Vagina (tissue), 2 donors: ENCODE data around the gene TAF1B. TPM values are rescaled to one million over a fixed set of nuclear protein-coding genes. Genes with fewer than 3 reads are reported as not detected.

ENCODE experiments used
- DNase-seq, 2 donors: peaks; one replicate each; pipeline ENCODE4 v3.0.0-alpha.2; 2017; ENCODE audit errors: extremely low spot score in 2 of 2
- H3K27ac ChIP-seq: fragments of 200-600 bp; sonication (generic); one replicate; pipeline ENCODE4 v1.5.1; 2019
- H3K27me3 ChIP-seq: fragments of 200-600 bp; sonication (generic); one replicate; pipeline ENCODE4 v1.5.1; 2019
- H3K36me3 ChIP-seq, 2 donors: fragments of 200-600 bp; sonication (generic); one replicate each; pipeline ENCODE4 v1.5.1; 2017 to 2019
- H3K4me1 ChIP-seq: fragments of 200-600 bp; sonication (generic); one replicate; pipeline ENCODE4 v1.5.1; 2019
- H3K4me3 ChIP-seq, 2 donors: fragments of 200-600 bp; sonication (generic); 1 replicate in 1 of 2; 2 replicates in 1 of 2; pipeline ENCODE4 v1.5.1; 2016 to 2019
- H3K9me3 ChIP-seq: fragments of 200-600 bp; sonication (generic); one replicate; pipeline ENCODE4 v1.5.1; 2019
- POLR2A ChIP-seq, 2 donors: fragments of 450-650 bp; IDR thresholded peaks; one replicate each; pipeline ENCODE4 v1.6.1; 2017; ENCODE audit warnings: antibody characterized with exemption in 2 of 2, mild to moderate bottlenecking in 2 of 2, moderate library complexity in 2 of 2
- POLR2AphosphoS5 ChIP-seq, 2 donors: sonication (generic); formaldehyde crosslinking; IDR thresholded peaks; one replicate each; pipeline ENCODE4 v1.9.0; 2017; ENCODE audit warnings: antibody characterized with exemption in 2 of 2, mild to moderate bottlenecking in 2 of 2, low read depth in 1 of 2; ENCODE audit not compliant: insufficient read depth in 1 of 2
- intact Hi-C: fragments of 100-400 bp; cut with DNase I; formaldehyde crosslinking; loops from one replicate; pipeline ENCODE4 v1.15.1; 2023
- total RNA-seq: library from RNA; depleted of rRNA; stranded (reverse); fragments of >200 nt; gene quantifications from one replicate; pipeline ENCODE4 v1.2.3, GENCODE V29; 2016
- TF ChIP-seq, protein P1 (sequence below), 3 experiments: fragments of 450-650 bp in 2 of 3; fragments of 200-600 bp in 1 of 3; sonication (generic) in 1 of 3; IDR thresholded peaks; one replicate each; pipeline ENCODE4 v1.5.1; 2017 to 2019; ENCODE audit warnings: antibody characterized with exemption in 3 of 3, mild to moderate bottlenecking in 2 of 3, moderate library complexity in 2 of 3

Gene TAF1B
- total RNA-seq, 1 donor from 2014 or later: 20.1 TPM

DNA sequence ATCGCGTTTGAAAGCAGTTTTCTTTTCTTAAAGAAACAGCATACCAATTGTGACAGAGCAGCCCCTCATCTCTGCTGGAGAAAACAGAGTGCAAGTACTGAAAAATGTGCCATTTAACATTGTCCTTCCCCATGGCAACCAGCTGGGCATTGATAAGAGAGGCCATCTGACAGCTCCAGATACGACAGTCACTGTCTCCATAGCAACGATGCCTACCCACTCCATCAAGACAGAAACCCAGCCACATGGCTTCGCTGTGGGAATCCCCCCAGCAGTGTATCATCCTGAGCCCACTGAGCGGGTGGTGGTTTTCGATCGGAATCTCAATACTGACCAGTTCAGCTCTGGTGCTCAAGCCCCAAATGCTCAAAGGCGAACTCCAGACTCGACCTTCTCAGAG lies 117.7 kb downstream of the TAF1B start:
- Histone ChIP-seq H3K4me1 (no peaks in the 10 kb centered on the region), H3K9me3 (no peaks in the 10 kb centered on the region), H3K27me3 (no peaks in the 10 kb centered on the region), H3K4me3 (no peak overlapping the region), H3K36me3 (no peaks in the 10 kb centered on the region), H3K27ac (no peak overlapping the region)
- DNase-seq: no peak
- intact Hi-C loops: no loop called here
- TF ChIP-seq, protein P1, sequence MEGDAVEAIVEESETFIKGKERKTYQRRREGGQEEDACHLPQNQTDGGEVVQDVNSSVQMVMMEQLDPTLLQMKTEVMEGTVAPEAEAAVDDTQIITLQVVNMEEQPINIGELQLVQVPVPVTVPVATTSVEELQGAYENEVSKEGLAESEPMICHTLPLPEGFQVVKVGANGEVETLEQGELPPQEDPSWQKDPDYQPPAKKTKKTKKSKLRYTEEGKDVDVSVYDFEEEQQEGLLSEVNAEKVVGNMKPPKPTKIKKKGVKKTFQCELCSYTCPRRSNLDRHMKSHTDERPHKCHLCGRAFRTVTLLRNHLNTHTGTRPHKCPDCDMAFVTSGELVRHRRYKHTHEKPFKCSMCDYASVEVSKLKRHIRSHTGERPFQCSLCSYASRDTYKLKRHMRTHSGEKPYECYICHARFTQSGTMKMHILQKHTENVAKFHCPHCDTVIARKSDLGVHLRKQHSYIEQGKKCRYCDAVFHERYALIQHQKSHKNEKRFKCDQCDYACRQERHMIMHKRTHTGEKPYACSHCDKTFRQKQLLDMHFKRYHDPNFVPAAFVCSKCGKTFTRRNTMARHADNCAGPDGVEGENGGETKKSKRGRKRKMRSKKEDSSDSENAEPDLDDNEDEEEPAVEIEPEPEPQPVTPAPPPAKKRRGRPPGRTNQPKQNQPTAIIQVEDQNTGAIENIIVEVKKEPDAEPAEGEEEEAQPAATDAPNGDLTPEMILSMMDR (IDR thresholded peaks at IDR 0.05): no peak
- TF ChIP-seq POLR2A (IDR thresholded peaks at IDR 0.05) (no peak), POLR2AphosphoS5 (IDR thresholded peaks at IDR 0.05; ENCODE audit: insufficient read depth in 1 of 2, low read depth in 1 of 2) (no peak)

DNA sequence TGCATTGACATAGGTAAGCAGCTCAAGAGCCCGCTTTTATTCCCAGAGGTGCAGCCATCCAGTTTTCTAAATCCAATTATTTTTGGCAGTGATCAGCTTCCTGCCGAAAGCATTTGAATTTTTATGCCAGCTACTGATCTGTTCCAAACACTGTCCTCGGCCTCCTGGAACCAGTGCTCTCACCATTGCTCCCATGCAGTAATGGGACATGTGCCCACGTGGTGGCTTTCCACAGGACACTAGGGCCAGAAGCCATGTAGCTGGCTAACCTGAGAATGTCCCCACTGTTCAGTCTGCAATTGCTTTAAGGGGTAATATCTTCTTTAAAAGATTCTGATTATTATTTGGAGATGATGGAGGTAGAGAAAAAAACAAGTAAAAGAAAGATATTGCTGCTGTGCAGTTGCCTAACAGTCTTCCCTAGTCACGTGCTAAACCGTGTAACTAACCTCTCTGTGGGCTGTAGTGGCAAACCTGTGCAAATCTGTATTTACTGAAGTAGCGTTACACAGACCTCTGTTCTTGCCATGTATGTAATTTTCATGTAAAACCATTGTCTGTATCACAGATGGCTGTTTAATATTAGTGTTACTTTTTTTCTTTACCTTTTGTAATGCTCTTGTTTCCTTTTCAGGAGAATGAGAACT lies 121.2 kb downstream of the TAF1B start:
- Histone ChIP-seq H3K27ac (no peak overlapping the region), H3K4me3 (no peak overlapping the region), H3K36me3 (no peaks in the 10 kb centered on the region), H3K4me1 (no peaks in the 10 kb centered on the region), H3K9me3 (no peaks in the 10 kb centered on the region), H3K27me3 (no peaks in the 10 kb centered on the region)
- no peak for TF ChIP-seq POLR2AphosphoS5 (IDR thresholded peaks at IDR 0.05; ENCODE audit: insufficient read depth in 1 of 2, low read depth in 1 of 2)
- no peak for TF ChIP-seq POLR2A (IDR thresholded peaks at IDR 0.05)
- TF ChIP-seq, protein P1 (IDR thresholded peaks at IDR 0.05): no peak
- peak in 1 of 2 donors; percentile 47 for DNase-seq
- intact Hi-C loops: no loop called here

DNA sequence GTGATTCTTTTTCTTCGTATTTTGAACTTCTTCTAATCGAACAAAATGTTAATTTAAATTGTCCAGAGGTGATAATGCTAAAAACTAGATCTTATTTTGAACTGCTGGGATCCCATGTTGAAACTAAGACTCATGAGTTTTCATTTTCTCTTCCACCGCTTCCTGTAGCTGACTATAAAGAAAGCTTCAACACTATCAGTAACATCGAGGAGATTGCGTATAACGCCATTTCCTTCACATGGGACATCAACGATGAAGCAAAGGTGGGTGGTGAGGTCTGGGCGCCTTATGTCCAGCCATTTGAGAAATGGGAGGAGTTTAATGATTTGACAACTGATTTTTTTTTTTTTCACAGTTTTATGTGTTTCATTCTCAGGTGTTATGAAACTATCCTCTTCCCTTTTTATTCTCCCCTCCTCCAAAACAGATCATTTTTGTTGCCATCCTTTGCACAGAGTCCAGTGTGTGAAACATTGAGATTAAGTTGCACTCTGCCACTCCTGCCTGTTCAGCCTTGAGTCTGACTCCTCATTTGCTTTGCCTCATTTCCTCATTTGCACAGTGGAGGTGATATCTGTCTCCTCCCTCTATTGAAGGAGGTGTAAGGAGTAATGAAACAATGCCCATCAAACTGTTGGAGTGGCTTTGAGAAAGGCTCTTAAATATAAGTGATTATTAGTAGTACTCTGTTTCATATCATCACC lies 122.0 kb downstream of the TAF1B start:
- Histone ChIP-seq H3K27ac (no peak overlapping the region), H3K36me3 (no peaks in the 10 kb centered on the region)
- TF ChIP-seq, protein P1 (IDR thresholded peaks at IDR 0.05): no peak
- no peak for TF ChIP-seq POLR2A (IDR thresholded peaks at IDR 0.05)
- no peak for TF ChIP-seq POLR2AphosphoS5 (IDR thresholded peaks at IDR 0.05; ENCODE audit: insufficient read depth in 1 of 2, low read depth in 1 of 2)

DNA sequence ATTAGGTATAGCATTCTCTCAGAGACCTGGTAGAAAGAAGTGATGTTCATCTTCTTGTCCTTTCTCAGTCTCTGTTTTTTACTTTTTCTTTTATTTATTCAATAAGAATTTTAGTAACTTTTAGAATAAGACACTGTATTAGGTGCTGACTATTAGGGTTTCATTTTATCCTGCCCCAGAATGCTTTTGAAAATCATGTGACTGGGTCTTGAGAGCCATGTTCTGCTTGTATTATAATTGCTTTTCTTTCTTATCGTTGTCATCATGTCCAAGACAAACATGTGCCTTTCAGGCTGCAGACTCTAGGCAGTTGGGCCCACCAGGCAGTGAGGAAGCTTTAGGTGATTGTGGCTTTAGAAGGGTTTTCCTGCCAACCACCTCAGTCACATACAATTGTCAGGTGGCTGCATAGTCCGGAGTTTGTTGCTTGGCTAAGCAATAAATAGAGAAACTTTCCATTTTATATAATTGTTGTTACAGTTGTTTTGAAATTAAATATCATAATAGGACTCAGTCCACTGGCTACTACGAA lies 123.3 kb downstream of the TAF1B start:
- Histone ChIP-seq H3K4me3 (no peak overlapping the region), H3K9me3 (no peaks in the 10 kb centered on the region), H3K27ac (no peak overlapping the region), H3K4me1 (peaks cover 11% of the 10 kb centered on the region), H3K27me3 (no peaks in the 10 kb centered on the region), H3K36me3 (no peaks in the 10 kb centered on the region)
- intact Hi-C loops: no loop called here
- TF ChIP-seq POLR2A (IDR thresholded peaks at IDR 0.05): no peak
- no peak for TF ChIP-seq POLR2AphosphoS5 (IDR thresholded peaks at IDR 0.05; ENCODE audit: insufficient read depth in 1 of 2, low read depth in 1 of 2)
- TF ChIP-seq, protein P1 (IDR thresholded peaks at IDR 0.05): no peak
- DNase-seq: no peak

More for the DNA sequence above, 122.0 kb downstream of the TAF1B start:
- DNase-seq: no peak
- no peaks in the 10 kb centered on the region for H3K9me3 ChIP-seq
- peaks cover 3% of the 10 kb centered on the region for H3K4me1 ChIP-seq
- H3K4me3 ChIP-seq: no peak overlapping the region
- intact Hi-C loops: no loop called here
- H3K27me3 ChIP-seq: no peaks in the 10 kb centered on the region
